ENCODE data around the gene USP34. TPM values are rescaled to one million over a fixed set of nuclear protein-coding genes. Genes with fewer than 3 reads are reported as not detected.

The USP34 gene
- total and polyA plus RNA-seq, 2 donors from 2014 or later, result 37.2 to 112 TPM

DNA sequence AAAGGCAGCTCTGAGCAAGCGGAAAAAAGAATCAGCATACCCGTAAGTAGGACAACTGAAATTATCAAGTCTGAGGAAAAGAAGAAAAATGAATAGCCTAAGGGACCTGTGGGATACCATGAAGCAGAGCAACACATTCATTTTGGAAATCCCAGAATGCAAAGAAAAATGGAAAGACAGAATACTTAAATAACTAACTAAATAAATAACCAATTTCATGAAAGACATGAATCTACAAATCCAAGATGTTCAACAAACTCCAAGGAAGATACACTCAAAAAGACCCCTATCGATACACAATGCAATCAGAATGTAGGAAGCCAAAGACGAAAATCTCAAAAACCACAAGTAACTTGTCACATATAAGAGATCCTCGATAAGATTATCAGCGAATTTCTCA is 117.0 kb downstream of the USP34 start:
- H3K36me3 ChIP-seq (ENCODE audit: control insufficient read depth in 2 of 3, insufficient read depth in 3 of 3, low read length in 3 of 3), result peaks cover 3 to 10% (median 5%) of the 10 kb centered on the region in 3 donors
- intact Hi-C loops (cut with DNase I), result no loop called here

GRCh38 chr2:61350777-61351176 is 120.1 kb downstream of the USP34 start:
- no peaks in the 10 kb centered on the region for H3K4me1 ChIP-seq (ENCODE audit: control insufficient read depth in 2 of 3, insufficient read depth in 2 of 3, low read depth in 1 of 3, low read length in 3 of 3)
- H3K27ac ChIP-seq (ENCODE audit: low read depth in 2 of 2, low read length in 2 of 2), result no peak overlapping the region
- H3K9ac ChIP-seq (ENCODE audit: low read length in 3 of 3), result no peak overlapping the region
- no peak for TF ChIP-seq CTCF (IDR thresholded peaks at IDR 0.05; ENCODE audit: borderline replicate concordance, extremely low read depth, insufficient read depth)
- DNase-seq (no peak), FAIRE-seq (no peak)
- peaks cover 6 to 25% (median 11%) of the 10 kb centered on the region in 3 donors for H3K36me3 ChIP-seq (ENCODE audit: control insufficient read depth in 2 of 3, insufficient read depth in 3 of 3, low read length in 3 of 3)
- H3K9me3 ChIP-seq (ENCODE audit: control insufficient read depth in 2 of 3, insufficient read depth in 1 of 3, low read length in 3 of 3), result peaks cover 3 to 6% (median 5%) of the 10 kb centered on the region in 3 donors
- no peaks in the 10 kb centered on the region for H3K27me3 ChIP-seq (ENCODE audit: control insufficient read depth, insufficient read depth, low read length)
- intact Hi-C loops (cut with DNase I), result no loop called here
- no peak overlapping the region for H3K4me3 ChIP-seq (ENCODE audit: low read length in 3 of 3)

More for the DNA sequence above, 117.0 kb downstream of the USP34 start:
- H3K9me3 ChIP-seq (ENCODE audit: control insufficient read depth in 2 of 3, insufficient read depth in 1 of 3, low read length in 3 of 3), result peaks cover 3 to 6% (median 5%) of the 10 kb centered on the region in 3 donors
- H3K4me1 ChIP-seq (ENCODE audit: control insufficient read depth in 2 of 3, insufficient read depth in 2 of 3, low read depth in 1 of 3, low read length in 3 of 3), result no peaks in the 10 kb centered on the region
- FAIRE-seq (no peak), DNase-seq (peak in 1 of 5 donors; percentile 5)
- H3K9ac ChIP-seq (ENCODE audit: low read length in 3 of 3), result no peak overlapping the region
- no peak overlapping the region for H3K4me3 ChIP-seq (ENCODE audit: low read length in 3 of 3)
- no peaks in the 10 kb centered on the region for H3K27me3 ChIP-seq (ENCODE audit: control insufficient read depth, insufficient read depth, low read length)
- TF ChIP-seq CTCF (IDR thresholded peaks at IDR 0.05; ENCODE audit: borderline replicate concordance, extremely low read depth, insufficient read depth), result no peak
- H3K27ac ChIP-seq (ENCODE audit: low read depth in 2 of 2, low read length in 2 of 2), result no peak overlapping the region

DNA sequence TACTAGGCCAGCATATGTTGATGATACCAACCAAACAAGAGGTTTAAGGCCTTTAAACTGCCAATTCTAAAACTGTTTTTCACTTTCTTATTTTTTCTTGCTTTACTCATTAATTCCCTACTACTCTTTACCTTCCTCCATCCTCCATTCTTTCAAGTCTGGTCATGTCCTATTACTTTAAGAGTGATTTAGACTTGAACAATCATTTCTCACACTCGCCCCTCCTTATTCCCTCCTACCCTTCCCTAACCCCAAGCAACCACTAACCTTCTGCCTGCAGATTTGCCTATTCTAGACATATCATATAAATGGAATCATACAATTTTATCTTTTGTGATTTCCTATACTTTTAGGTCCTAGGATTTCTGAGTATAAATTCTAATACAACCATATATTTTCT is 127.7 kb downstream of the USP34 start:
- no peak overlapping the region for H3K9ac ChIP-seq (ENCODE audit: low read length in 3 of 3)
- peaks cover 5 to 44% (median 11%) of the 10 kb centered on the region in 3 donors for H3K36me3 ChIP-seq (ENCODE audit: control insufficient read depth in 2 of 3, insufficient read depth in 3 of 3, low read length in 3 of 3)
- no peaks in the 10 kb centered on the region for H3K27me3 ChIP-seq (ENCODE audit: control insufficient read depth, insufficient read depth, low read length)
- FAIRE-seq (no peak), DNase-seq (no peak)
- H3K9me3 ChIP-seq (ENCODE audit: control insufficient read depth in 2 of 3, insufficient read depth in 1 of 3, low read length in 3 of 3), result no peaks in the 10 kb centered on the region
- intact Hi-C loops (cut with DNase I), result no loop called here
- H3K4me3 ChIP-seq (ENCODE audit: low read length in 3 of 3), result no peak overlapping the region
- no peaks in the 10 kb centered on the region for H3K4me1 ChIP-seq (ENCODE audit: control insufficient read depth in 2 of 3, insufficient read depth in 2 of 3, low read depth in 1 of 3, low read length in 3 of 3)
- TF ChIP-seq CTCF (IDR thresholded peaks at IDR 0.05; ENCODE audit: borderline replicate concordance, extremely low read depth, insufficient read depth), result no peak
- no peak overlapping the region for H3K27ac ChIP-seq (ENCODE audit: low read depth in 2 of 2, low read length in 2 of 2)

DNA sequence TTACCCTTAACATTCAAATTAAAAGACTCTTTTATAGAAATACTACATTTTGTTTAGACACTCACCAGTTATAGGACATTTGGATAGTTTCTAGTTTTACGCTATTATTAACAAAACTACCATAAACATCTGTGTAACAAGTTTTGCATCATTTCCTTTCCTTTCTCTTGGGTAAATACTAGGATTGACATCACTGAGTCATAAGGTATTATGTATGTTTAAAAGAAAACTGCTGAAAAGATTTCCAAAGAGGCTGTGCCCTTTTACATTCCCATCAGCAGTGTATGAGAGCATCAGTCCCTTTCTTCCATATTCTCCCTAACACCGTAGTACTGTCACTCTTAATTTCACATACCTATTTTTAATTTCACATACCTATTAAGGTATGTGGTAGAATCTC is 130.6 kb downstream of the USP34 start:
- TF ChIP-seq CTCF (IDR thresholded peaks at IDR 0.05; ENCODE audit: borderline replicate concordance, extremely low read depth, insufficient read depth), result no peak
- DNase-seq (no peak), FAIRE-seq (no peak)
- H3K9me3 ChIP-seq (ENCODE audit: control insufficient read depth in 2 of 3, insufficient read depth in 1 of 3, low read length in 3 of 3), result no peaks in the 10 kb centered on the region
- H3K36me3 ChIP-seq (ENCODE audit: control insufficient read depth in 2 of 3, insufficient read depth in 3 of 3, low read length in 3 of 3), result peaks cover 2 to 33% (median 5%) of the 10 kb centered on the region in 3 donors
- no peaks in the 10 kb centered on the region for H3K4me1 ChIP-seq (ENCODE audit: control insufficient read depth in 2 of 3, insufficient read depth in 2 of 3, low read depth in 1 of 3, low read length in 3 of 3)
- no peaks in the 10 kb centered on the region for H3K27me3 ChIP-seq (ENCODE audit: control insufficient read depth, insufficient read depth, low read length)
- intact Hi-C loops (cut with DNase I), result no loop called here
- H3K27ac ChIP-seq (ENCODE audit: low read depth in 2 of 2, low read length in 2 of 2), result no peak overlapping the region
- no peak overlapping the region for H3K9ac ChIP-seq (ENCODE audit: low read length in 3 of 3)
- no peak overlapping the region for H3K4me3 ChIP-seq (ENCODE audit: low read length in 3 of 3)

Measured in kidney (tissue), 14 donors.